Eye (tissue), 1 donor: Measurements from ENCODE around the gene COLEC12.

ENCODE experiments used
- DNase-seq: peaks from one replicate; pipeline ENCODE4 v3.0.0-alpha.2; 2015

The COLEC12 gene

DNA sequence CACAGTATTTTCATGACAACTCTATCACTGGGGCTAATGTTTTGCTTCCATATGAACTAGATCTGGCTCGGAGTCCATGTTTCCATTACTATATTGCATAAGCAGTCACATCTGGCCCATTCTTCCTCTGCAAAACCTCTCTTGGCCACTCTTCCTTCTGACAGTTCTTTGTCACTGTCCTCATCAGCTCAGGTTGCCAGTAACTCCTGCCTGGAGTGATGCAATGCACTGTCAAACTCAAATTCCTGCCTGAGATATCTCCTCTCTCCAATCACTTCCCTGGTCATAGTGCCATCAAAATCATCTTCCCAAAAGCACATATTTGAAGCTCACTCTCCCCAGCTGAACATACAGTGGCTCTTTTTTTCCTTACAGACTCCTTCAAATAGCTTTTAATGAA is 66.1 kb downstream of the COLEC12 start:
- peak; percentile 62 for DNase-seq

DNA sequence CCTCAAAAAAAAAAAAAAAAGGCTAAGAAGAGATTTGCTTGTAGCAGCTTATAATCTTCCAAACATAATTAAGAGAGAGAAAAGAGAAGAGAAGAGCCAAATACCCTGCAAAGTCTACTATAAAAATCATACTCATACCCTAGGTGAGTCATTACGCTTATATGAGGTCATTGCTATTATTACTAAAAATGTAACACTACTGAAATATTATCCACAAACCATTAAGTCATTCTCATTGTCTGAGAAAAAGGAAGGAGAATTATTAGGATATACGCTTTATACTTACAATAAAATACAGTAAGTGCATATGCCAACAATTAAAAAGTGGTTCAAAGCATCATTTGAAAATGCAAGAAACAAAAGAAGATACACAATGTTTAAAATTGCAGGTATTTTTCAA is 66.5 kb downstream of the COLEC12 start:
- DNase-seq = no peak

DNA sequence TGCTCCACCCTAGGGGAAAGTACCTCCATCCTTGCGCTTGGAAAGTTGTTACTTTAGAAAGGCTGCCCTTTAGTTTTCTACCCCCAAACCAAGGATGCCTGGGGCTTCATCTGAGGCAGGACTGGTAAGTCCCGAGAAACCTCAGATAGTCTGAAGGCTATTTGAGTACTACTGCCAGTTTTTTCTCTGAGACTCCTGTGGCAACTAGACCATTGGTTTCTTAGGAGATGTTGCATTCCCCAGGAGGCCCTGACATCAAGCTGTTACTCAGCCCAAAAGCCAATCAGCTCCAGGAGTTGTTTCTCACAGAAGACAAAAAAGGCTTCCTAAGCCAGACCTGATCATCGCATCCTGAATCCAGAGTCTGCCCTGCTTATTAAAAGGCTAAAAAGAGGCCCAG is 67.2 kb downstream of the COLEC12 start:
- no peak for DNase-seq

DNA sequence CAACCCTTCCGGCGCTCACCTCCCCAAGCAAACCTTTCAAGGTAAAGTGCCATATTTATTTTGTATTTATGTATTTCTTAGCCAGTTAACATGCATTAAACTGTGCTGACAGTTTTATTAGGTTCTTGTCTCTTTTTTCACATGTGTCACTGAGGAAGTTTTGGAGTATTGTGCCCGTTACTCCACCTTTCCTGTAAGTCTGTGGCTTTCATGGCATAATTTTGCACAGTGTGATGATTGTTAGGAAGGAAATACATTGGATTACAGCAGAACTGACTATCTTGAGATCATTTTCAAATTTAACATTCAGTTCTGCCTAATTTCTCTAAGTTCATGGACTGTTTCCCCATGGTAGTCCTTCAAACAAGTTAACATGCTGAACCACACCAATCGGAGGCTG is 67.7 kb downstream of the COLEC12 start:
- DNase-seq = no peak

DNA sequence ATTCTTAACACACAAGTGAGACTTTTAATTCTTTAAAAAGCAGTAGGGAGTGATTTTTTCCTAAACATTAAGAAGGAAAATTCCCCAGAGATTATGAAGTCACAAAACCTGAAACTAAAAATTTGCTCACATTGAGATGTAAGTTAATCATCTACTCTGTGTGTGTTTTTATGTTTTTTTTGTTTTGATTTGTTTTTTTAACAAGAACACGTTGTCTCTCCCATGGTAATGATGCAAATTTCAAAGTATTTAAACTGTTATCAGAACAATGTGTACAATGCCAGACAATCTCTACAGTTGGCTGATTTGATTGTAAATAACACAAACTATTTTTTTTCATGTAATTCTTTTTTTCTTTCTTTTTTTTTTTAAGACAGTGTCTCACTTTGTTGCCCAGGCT is 71.5 kb downstream of the COLEC12 start:
- DNase-seq = no peak

DNA sequence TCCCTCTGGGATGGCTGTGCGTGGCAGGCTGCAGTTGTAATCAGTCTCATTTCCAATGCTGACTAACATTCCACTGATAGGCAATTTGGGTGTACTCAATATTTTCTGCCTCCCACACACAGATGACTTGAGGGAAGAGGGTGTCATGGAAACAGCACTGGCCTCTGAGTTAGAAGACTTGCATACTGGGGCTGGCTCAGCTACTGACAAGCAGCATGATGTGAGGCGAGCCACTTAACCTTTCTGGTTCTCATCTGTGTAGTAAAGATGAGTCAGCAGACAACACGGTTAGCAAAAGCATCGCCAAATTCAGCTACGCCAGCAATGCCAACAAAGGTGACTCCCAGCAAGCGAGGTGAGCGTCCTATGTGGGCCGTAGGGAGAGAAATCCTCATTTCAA is 73.5 kb downstream of the COLEC12 start:
- no peak for DNase-seq

DNA sequence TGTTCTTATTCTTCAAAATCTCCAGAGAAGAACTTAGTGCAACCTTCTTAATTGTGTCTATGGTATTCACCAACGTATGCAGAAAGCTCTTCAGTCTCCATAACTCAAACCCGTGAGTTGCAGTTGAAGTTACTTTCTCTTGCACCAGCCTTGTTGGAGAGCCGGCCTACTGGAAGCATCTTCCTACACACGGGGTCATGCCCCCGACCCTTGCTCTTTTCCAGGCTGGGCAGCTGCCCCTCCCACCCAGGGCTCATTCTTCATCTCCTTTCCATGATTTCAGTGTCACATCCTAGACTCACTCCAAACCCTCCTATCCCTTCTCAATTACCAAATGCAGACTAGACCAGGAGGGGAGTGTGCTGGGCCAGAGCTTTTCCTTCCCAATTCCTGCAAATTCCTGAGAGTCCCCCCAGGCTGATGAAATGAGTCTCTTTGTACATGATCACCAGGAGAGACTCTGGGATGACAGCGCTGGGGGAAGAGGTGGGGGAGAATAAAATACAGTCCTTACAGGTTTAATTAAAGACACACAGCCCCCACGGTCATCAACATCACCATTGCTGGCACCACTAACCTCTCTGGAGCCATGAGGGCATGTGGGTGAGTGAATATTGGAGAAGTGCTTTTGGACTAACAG is 75.3 kb downstream of the COLEC12 start:
- no peak for DNase-seq

DNA sequence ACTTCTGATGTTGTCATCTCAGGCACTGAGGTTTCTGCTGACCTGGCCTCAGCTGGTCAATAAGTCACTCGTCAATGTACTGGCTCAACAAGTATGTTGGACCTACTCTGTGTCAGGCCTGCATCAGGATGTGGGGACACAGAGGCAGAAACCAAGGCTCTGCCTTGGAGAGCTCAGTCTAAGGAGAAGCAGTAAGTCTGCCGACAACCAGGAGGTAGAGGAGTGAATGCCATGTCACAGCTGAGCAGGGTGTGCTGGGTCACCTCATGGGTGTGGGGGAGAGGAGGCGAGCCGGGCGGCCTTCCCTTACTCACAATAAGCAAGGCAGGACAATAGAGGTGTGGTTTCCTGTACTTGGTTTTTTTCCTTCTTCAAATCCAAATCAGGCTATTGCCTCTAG is 75.8 kb downstream of the COLEC12 start:
- no peak for DNase-seq

DNA sequence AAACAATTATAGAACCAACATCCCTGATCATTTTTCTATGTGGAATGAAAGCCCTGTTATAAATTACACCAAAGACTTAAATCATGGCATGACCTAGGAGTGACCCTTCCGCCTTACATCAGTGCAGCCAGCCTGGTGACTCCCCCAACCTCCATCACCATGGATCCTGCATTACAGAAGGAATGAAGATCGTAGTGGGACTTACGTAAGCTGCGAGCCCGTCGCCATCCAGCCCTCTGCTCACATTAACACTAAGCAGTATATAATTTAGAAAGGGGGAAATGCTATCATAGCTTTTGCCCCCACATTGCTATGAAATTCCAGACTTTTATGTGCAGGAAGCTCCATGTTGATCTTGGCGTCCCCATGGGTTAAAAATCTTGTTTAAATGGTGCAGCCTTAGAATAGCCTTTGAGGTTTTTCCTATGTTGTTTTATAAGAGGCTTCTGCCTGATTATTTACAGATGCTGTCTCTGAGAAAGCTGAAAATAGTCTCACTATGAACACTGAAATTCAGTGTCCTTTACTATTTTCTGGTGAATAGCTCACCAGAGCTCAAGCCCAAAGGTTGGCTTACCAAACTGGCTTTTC is 76.3 kb downstream of the COLEC12 start:
- DNase-seq = peak; percentile 45

DNA sequence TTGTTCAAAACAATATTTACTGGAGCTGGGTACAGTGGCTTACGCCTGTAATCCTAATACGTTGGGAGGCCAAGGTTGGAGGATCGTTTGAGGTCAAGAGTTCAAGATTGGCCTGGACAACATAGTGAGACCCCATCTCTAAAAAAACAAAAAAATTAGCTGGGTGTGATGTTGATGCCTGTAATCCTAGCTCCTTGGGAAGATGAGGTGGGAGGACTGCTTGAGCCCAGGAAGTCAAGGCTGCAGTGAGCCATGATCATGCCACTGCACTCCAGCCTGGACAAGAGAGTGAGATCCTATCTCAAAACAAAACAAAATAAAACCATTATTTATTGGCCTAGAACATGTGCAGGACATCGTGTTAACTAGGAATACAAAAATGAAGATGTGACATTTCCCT is 77.5 kb downstream of the COLEC12 start:
- DNase-seq = no peak

DNA sequence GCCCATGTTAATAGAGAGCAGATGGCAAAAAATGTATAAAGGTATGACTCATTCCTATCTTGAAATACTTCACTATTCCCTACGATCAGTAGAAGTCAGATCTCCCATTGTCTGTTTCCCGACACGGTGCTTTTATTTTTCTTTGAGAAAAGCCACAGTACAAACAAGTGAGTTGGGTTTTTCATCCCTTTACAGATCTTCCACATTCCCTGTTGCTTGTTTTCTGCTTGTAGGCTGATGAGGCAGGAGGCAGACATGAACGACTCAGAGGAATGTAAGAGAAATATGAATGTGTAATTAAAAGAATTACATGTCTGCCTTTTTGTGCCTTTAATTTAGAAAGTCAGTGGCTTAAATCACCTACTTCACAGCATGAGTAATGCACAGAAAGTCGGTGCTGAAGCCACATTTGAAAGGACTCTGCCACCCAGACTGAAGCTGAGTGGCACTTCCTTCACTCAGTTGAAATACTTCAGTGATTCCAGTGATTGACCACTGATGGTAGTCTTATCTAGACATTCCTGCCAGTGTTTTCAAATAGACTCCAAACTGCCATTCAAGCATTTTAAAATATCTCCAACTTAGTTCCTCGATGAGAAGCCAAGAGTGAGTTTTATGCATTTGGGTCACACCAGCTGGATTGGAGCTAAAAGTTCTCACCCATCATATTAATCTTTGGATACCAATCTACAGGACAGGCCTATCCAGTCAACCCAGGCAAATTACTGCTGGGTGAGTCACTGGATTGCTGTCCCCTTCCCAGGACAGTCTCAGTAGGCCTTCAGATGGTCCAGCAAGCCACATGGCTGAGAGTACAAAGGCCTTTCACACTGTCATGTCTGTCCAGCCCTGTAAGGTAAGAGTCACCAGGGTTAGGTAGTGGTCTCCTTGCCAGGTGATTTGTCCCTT is 79.0 kb downstream of the COLEC12 start:
- no peak for DNase-seq

DNA sequence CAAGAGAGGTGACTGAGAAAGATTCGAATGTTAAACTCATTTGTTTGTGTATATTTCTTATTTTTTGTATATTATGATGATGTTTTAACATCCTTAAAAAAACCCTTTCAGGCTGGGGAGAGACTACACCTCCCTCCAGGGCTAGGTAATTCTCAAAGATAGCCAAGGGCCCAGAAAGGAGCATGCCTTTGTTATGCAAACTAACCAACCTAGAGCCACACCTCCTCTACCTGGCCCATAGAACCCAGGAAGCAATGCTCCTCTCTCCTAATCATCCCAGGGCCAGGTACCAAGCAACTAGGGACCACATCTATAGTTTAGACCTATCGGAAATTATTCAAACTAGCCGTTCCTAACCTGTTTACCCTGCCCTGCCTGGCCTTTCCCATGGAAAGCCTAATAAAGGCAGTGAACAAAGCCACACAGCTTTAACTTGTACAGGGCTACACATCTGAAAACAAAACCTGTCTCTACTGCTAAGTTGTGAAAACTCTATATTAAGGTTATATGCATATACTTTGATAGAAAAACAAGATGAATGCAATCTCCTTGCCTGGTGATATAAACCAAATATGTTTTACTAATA is 79.7 kb downstream of the COLEC12 start:
- no peak for DNase-seq

DNA sequence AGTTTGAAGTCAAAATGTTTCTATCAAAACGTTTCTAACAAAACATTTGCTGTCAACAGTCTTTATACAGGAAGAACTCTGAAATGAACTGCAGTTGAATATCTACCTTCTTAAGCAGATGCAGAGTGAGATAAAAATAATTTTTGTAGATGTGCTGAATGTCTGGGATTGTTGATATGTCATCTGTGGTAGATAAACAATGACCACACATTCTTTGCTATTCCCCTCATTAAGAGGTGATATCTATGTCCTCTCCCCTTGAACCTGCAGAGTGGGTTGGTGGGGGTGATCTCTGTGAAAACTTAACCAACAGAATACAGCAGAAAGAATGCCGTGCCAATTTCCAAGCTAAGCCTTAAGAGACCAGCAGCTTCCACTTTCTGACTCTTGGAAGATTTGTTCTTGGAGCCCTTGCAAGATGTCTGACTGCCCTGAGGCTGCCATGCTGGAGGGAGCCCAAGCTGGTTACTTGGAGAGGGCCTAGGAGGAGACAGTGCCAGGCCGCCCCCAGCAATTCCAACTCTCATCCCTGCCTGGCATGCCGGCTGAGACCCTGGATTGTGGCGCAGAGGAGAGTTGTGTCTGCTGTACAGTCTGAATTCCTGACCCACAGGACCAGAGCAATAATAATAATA is 80.8 kb downstream of the COLEC12 start:
- DNase-seq = no peak

DNA sequence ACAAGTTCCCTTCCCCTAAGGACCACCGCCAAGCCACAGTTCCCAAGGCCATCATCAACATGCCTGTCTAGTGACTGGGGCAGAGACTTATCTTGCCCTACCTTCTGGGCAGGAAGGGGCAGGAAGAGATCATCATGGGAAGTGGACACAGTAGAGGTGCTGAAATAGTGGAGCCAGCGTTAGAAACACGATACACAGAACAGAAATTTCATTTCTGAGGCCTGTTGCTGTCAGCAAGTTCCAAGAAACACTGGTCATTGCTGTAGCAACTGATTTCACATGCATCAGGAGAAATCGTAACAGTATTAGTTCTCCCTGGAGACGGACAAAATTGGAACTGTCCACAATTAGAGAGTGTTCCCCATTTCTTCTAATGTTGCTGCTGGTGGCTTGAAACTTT is 83.0 kb downstream of the COLEC12 start:
- no peak for DNase-seq

DNA sequence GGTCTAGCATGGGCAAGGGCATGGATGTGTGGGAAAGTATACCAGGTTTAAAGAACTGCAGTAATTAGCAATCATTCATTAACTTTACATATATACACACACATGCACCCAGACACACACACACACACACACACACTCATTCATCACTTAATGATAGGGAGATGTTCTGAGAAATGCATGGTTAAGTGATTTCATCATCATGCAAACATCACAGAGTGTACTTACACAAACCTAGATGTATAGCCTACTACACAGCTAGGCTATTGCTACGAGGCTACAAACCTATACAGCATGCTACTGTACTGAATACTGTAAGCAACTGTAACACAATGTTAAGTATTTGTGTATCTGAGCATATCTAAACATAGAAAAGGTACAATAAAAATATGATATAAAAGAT is 83.6 kb downstream of the COLEC12 start:
- DNase-seq = no peak

DNA sequence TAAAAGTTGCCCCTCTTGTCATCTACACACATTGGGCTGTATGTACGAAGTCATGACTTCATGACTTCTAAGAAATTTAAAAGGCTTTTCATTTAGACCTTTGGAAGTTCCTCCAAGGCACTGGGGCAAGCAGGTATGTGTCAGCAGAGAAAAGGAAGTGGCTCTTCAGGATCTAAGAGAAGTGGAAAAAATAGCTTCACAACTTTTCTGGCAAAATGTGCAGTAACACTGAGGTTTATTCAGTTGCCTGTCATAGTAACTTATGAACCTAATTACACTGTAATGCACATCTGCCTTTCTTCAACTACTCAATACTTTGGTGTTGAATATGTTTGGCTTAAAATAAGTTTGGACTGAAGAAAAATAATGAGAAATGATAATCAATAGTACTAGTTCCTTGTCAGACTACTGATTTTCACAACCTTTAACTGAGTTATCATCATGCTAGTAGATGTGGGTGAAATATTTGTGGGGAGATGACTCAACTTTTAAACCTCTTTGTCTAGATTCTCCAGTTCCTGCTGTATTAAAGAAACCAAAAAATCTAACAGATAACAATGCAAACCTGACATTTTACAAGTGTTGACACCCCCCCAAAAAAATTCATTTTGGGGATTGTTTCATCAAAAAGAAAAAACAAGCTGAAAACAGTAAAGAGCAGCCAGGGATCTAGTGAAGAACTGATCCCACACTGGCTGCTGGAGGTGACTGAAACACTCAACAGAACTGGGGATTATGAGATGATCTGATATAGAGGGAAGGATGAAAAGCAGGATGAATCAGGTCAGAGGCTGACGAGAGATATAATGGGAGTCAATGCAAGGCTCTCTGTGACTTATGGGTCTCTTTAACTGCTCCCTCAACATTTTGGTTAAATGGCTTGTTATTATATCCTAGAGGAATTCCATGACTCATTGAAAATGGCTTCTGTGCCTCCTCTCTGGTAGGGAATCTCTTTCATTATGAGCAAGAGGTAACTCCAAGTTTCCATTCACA is 84.6 kb downstream of the COLEC12 start:
- DNase-seq = no peak

DNA sequence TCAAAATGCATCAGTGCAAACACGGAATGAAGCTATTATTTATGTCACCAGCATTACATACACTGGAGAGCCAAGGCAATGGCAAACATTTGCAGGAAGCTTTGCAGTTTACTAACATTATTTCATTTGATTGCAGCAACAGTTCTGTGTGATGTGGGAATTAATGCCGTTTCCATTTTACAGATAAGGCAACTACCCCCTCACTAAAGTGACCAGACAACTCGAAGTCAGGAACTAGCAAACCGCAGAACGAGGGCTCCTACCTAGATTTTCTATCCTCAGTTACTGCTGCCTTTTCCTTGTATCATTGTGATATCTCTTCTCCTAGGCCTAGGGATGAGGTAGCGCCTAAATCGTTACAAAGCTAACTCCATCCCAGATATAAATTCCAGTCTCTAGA is 85.5 kb downstream of the COLEC12 start:
- no peak for DNase-seq

DNA sequence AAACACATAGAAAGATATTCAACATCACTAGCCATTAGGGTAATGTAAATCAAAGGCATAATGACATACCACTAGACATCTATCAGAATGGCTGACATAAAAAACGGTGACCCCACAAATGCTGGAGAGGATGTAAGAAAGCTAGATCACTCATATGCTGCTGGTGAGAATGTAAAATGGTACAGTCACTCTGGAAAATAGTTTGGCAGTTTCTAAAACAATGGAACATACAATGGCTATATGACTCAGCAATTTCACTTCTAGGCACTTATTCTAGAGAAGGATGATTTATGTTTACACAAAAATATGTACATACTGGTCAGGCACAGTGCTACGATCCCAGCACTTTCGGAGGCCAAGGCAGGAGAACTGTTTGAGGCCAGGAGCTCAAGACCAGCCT is 87.3 kb downstream of the COLEC12 start:
- no peak for DNase-seq

DNA sequence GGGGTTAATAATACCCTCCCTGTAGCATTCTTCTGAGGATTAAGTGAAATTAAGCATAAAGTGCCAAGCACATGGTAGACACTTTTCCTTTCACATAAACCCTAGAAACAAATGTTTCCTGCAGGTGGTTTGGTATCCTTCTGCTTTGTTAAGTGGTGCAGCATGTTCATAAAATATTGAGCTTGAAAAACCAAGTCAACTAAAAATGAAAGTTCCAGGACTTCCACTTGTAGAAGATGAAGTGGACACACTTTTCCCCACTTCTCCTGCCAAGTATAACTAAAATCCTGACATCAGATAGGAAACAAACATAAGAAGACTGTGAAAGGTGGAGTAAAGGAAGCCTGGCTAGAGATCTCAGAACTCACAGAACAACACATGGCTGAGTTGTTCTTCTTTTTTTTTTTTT is 90.5 kb downstream of the COLEC12 start:
- DNase-seq = no peak

DNA sequence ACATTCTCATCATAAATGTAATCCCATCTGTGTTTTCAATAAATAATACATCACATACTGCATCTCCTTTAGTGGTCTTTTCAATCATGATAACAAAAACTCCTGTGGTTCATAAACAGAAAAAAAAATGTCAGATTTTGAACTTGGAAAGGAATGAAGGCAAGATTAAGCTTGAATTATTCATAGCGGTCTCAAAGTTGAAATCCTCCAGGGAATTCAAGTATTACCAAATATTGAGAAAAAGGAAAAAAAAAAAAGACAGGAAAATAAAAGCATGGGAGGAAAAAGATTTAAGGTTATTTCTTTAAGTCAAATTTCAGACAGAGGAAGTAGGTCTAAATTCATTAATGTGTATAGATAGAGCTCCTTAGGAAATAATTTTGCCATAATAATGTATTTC is 92.1 kb downstream of the COLEC12 start:
- peak; percentile 22 for DNase-seq

DNA sequence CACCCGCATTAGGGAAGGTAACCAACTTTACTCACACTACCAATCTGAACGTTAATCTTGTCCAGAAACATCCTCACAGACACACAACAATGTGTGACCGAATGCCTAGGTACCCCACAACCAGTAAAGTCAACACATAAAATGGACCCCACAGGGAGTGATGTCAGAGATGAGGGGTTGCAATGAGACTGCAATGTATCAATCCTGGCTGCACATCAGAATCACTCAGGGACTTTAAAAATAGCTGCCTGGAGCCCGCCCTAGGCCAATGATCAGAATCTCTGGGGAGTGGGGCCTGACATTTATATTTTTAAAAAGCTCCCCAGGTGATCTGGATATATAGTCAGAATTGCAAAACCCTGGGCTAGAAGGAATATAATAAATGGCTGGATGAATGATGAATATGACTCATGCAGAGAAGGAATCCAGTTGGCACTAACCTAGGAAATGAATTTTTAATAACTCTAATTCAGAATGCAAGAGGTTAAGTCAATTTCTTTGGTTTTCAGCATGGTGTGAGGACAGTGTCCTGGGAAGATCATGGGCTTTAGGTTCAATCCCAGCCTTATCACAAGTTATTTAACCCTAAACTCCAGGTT is 92.8 kb downstream of the COLEC12 start:
- peak; percentile 37 for DNase-seq

DNA sequence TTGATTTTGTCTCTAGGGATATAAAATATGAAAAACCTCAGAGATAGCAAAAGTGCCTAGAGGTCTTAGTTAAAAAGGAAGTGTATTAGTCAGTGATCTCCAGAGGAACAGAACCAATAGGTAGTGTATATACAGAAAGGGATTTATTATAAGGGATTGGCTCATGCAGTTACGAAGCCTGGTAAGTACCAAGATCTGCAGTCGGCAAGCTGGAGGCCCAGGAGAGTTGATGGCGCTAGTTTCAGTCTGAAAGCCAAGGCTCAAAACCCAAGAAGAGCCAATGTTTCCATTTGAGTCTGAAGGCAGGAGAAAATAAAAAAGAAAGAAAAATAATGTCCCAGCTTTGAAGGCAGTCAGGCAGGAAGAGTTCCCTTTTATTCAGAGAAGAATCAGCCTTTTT is 93.3 kb downstream of the COLEC12 start:
- peak; percentile 31 for DNase-seq
